OCI-LY1 (cell line): ENCODE measurements around the gene ATP9B.

Experiments
- EZH2 ChIP-seq: fragments of 200-600 bp; sonication (generic), shearing (Covaris generic); IDR thresholded peaks from 2 replicates; pipeline ENCODE4 v1.8.0; 2017; ENCODE audit warnings: borderline replicate concordance, mixed run types, mild to moderate bottlenecking, antibody characterized with exemption, low read length, moderate library complexity, mixed read lengths
- TF ChIP-seq, protein P1 (sequence below): fragments of 200-600 bp; sonication (generic), shearing (Covaris generic); IDR thresholded peaks from 2 replicates; pipeline ENCODE4 v1.5.1; 2017; ENCODE audit warnings: mild to moderate bottlenecking, antibody characterized with exemption, low read length, moderate library complexity, mixed read lengths

- TF ChIP-seq, protein P1, sequence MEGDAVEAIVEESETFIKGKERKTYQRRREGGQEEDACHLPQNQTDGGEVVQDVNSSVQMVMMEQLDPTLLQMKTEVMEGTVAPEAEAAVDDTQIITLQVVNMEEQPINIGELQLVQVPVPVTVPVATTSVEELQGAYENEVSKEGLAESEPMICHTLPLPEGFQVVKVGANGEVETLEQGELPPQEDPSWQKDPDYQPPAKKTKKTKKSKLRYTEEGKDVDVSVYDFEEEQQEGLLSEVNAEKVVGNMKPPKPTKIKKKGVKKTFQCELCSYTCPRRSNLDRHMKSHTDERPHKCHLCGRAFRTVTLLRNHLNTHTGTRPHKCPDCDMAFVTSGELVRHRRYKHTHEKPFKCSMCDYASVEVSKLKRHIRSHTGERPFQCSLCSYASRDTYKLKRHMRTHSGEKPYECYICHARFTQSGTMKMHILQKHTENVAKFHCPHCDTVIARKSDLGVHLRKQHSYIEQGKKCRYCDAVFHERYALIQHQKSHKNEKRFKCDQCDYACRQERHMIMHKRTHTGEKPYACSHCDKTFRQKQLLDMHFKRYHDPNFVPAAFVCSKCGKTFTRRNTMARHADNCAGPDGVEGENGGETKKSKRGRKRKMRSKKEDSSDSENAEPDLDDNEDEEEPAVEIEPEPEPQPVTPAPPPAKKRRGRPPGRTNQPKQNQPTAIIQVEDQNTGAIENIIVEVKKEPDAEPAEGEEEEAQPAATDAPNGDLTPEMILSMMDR: no peak
- no peak for TF ChIP-seq EZH2
These were observed 336.8 kb downstream of the ATP9B start for GRCh38 chr18:79405781-79406575.
